H9 (cell line): ENCODE data around the gene OR4D2. TPM values are rescaled to one million over a fixed set of nuclear protein-coding genes. Genes with fewer than 3 reads are reported as not detected.

Experiments used
- DNase-seq: peaks from one replicate; pipeline ENCODE4 v3.0.0-alpha.2; 2017
- H2AFZ ChIP-seq: one replicate; pipeline ENCODE4 v1.6.1; 2013; ENCODE audit warnings: mild to moderate bottlenecking, low read length, control low read depth, moderate library complexity
- H2AK5ac ChIP-seq: 2 replicates; pipeline ENCODE4 v1.6.1; 2013; ENCODE audit warnings: low read length, control low read depth, mixed read lengths; ENCODE audit not compliant: insufficient read length
- H2BK120ac ChIP-seq: one replicate; pipeline ENCODE4 v1.6.1; 2013; ENCODE audit warnings: low read depth, mild to moderate bottlenecking, low read length, control low read depth, inconsistent platforms; ENCODE audit not compliant: poor library complexity, severe bottlenecking
- H2BK12ac ChIP-seq: 2 replicates; pipeline ENCODE4 v1.6.1; 2013; ENCODE audit warnings: low read length, control low read depth, mixed read lengths, low read depth; ENCODE audit not compliant: insufficient read length
- H2BK15ac ChIP-seq: 2 replicates; pipeline ENCODE4 v1.6.1; 2013; ENCODE audit warnings: low read depth, low read length, control low read depth
- H2BK20ac ChIP-seq: one replicate; pipeline ENCODE4 v1.6.1; 2013; ENCODE audit warnings: low read depth, mild to moderate bottlenecking, low read length, control low read depth, inconsistent platforms; ENCODE audit not compliant: poor library complexity, severe bottlenecking
- H2BK5ac ChIP-seq: 2 replicates; pipeline ENCODE4 v1.6.1; 2013; ENCODE audit warnings: low read length, control low read depth, mixed read lengths; ENCODE audit not compliant: insufficient read length
- H3K14ac ChIP-seq: 2 replicates; pipeline ENCODE4 v1.6.1; 2013; ENCODE audit warnings: low read length, control low read depth; ENCODE audit not compliant: insufficient read depth
- H3K18ac ChIP-seq: 2 replicates; pipeline ENCODE4 v1.6.1; 2013; ENCODE audit warnings: low read depth, mild to moderate bottlenecking, mixed read lengths, low read length, control low read depth; ENCODE audit not compliant: insufficient read length
- H3K23ac ChIP-seq: 2 replicates; pipeline ENCODE4 v1.6.1; 2013; ENCODE audit warnings: low read length, control low read depth, mixed read lengths, low read depth; ENCODE audit not compliant: insufficient read length
- H3K23me2 ChIP-seq: 2 replicates; pipeline ENCODE4 v1.6.1; 2013; ENCODE audit warnings: low read depth, mild to moderate bottlenecking, mixed read lengths, low read length, control low read depth; ENCODE audit not compliant: insufficient read length, poor library complexity, severe bottlenecking
- H3K27ac ChIP-seq: 2 replicates; pipeline ENCODE4 v1.5.1; 2013; ENCODE audit warnings: low read length, control low read depth, mixed read lengths, low read depth; ENCODE audit not compliant: insufficient read length
- H3K27me3 ChIP-seq: 2 replicates; pipeline ENCODE4 v1.6.1; 2013; ENCODE audit warnings: low read length, control low read depth, inconsistent platforms; ENCODE audit not compliant: insufficient read depth
- H3K4ac ChIP-seq: 2 replicates; pipeline ENCODE4 v1.6.1; 2013; ENCODE audit warnings: low read depth, mild to moderate bottlenecking, control low read depth, inconsistent platforms, low read length, moderate library complexity
- H3K4me1 ChIP-seq: 2 replicates; pipeline ENCODE4 v1.6.1; 2013; ENCODE audit warnings: low read length, control low read depth, inconsistent platforms; ENCODE audit not compliant: insufficient read depth
- H3K4me2 ChIP-seq: 2 replicates; pipeline ENCODE4 v1.6.1; 2013; ENCODE audit warnings: low read length, control low read depth, mixed read lengths; ENCODE audit not compliant: insufficient read length, insufficient read depth
- H3K56ac ChIP-seq: 2 replicates; pipeline ENCODE4 v1.6.1; 2013; ENCODE audit warnings: low read depth, mild to moderate bottlenecking, mixed read lengths, low read length, control low read depth; ENCODE audit not compliant: insufficient read length
- H3K79me1 ChIP-seq: 2 replicates; pipeline ENCODE4 v1.6.1; 2013; ENCODE audit warnings: low read depth, mild to moderate bottlenecking, moderate library complexity, low read length, control low read depth, inconsistent platforms; ENCODE audit not compliant: insufficient read depth, poor library complexity, severe bottlenecking
- H3K79me2 ChIP-seq: 2 replicates; pipeline ENCODE4 v1.6.1; 2013; ENCODE audit warnings: low read length, control low read depth, inconsistent platforms; ENCODE audit not compliant: insufficient read depth
- H3K9ac ChIP-seq: 2 replicates; pipeline ENCODE4 v1.6.1; 2013; ENCODE audit warnings: low read length, control low read depth, mixed read lengths; ENCODE audit not compliant: insufficient read length; ENCODE audit errors: extremely low read depth
- H3K9me3 ChIP-seq: one replicate; pipeline ENCODE4 v1.6.1; 2013; ENCODE audit warnings: low read depth, low read length, inconsistent platforms; ENCODE audit not compliant: control insufficient read depth
- H3T11ph ChIP-seq: one replicate; pipeline ENCODE4 v1.6.1; 2013; ENCODE audit warnings: mild to moderate bottlenecking, low read length, control low read depth, inconsistent platforms
- H4K20me1 ChIP-seq: one replicate; pipeline ENCODE4 v1.6.1; 2013; ENCODE audit not compliant: control insufficient read depth, insufficient read length, insufficient read depth
- H4K5ac ChIP-seq: 2 replicates; pipeline ENCODE4 v1.6.1; 2013; ENCODE audit warnings: low read depth, mild to moderate bottlenecking, mixed read lengths, low read length, control low read depth; ENCODE audit not compliant: insufficient read length
- H4K8ac ChIP-seq: replicated peaks from 2 replicates; pipeline ENCODE4 v1.6.1; 2013; ENCODE audit warnings: low read length, control low read depth, mixed read lengths, low read depth; ENCODE audit not compliant: insufficient read length
- H4K91ac ChIP-seq: 2 replicates; pipeline ENCODE4 v1.6.1; 2013; ENCODE audit warnings: low read depth, mild to moderate bottlenecking, moderate library complexity, mixed read lengths, low read length, control low read depth; ENCODE audit not compliant: insufficient read length
- H3K27ac Mint-ChIP-seq, 3 experiments: 2 replicates in 2 of 3; 3 replicates in 1 of 3; pipeline ENCODE4 v1.8.0; 2020 to 2021; ENCODE audit warnings: mixed read lengths in 3 of 3, mild to moderate bottlenecking in 1 of 3, moderate library complexity in 1 of 3
- H3K27me3 Mint-ChIP-seq: 2 replicates; pipeline ENCODE4 v1.8.0; 2021; ENCODE audit warnings: low read depth, mild to moderate bottlenecking, moderate library complexity, mixed read lengths
- H3K36me3 Mint-ChIP-seq, 3 experiments: 2 replicates in 2 of 3; 3 replicates in 1 of 3; pipeline ENCODE4 v1.8.0; 2020 to 2021; ENCODE audit warnings: low read depth in 3 of 3, mixed read lengths in 3 of 3; ENCODE audit not compliant: insufficient read depth in 1 of 3
- H3K4me1 Mint-ChIP-seq, 2 experiments: 2 replicates each; pipeline ENCODE4 v1.8.0; 2020; ENCODE audit warnings: mixed read lengths in 2 of 2
- H3K4me3 Mint-ChIP-seq, 2 experiments: 2 replicates in 1 of 2; 3 replicates in 1 of 2; pipeline ENCODE4 v1.8.0; 2020 to 2021; ENCODE audit warnings: mild to moderate bottlenecking in 2 of 2, mixed read lengths in 2 of 2, moderate library complexity in 1 of 2
- H3K9me3 Mint-ChIP-seq, 2 experiments: 2 replicates in 1 of 2; 3 replicates in 1 of 2; pipeline ENCODE4 v1.8.0; 2020; ENCODE audit warnings: mild to moderate bottlenecking in 2 of 2, mixed read lengths in 2 of 2, moderate library complexity in 1 of 2
- WGBS: extraction: QIAGEN DNeasy Blood & Tissue Kit; methylation state at CpG from one replicate; pipeline ENCODE4 v1.1.7; 2013; ENCODE audit warnings: missing lambda C conversion rate, low lambda C conversion rate, mixed read lengths; ENCODE audit not compliant: insufficient read length; ENCODE audit errors: extremely low coverage; 5-methylcytosine and 5-hydroxymethylcytosine counted together
- total RNA-seq: library from RNA; stranded (reverse); gene quantifications from 2 replicates; pipeline ENCODE4 v1.2.1, GENCODE V29; 2021
- TF ChIP-seq, protein P1 (sequence below): fragments of 200-600 bp; sonication (generic); conservative IDR thresholded peaks from 3 replicates; pipeline ENCODE4 v1.8.0; 2021; ENCODE audit warnings: antibody characterized with exemption, mild to moderate bottlenecking

OR4D2 gene
- total RNA-seq, 1 experiment from 2014 or later: not detected

GRCh38 chr17:58161566-58161965, 5.2 kb upstream of the OR4D2 start:
- TF ChIP-seq, protein P1, sequence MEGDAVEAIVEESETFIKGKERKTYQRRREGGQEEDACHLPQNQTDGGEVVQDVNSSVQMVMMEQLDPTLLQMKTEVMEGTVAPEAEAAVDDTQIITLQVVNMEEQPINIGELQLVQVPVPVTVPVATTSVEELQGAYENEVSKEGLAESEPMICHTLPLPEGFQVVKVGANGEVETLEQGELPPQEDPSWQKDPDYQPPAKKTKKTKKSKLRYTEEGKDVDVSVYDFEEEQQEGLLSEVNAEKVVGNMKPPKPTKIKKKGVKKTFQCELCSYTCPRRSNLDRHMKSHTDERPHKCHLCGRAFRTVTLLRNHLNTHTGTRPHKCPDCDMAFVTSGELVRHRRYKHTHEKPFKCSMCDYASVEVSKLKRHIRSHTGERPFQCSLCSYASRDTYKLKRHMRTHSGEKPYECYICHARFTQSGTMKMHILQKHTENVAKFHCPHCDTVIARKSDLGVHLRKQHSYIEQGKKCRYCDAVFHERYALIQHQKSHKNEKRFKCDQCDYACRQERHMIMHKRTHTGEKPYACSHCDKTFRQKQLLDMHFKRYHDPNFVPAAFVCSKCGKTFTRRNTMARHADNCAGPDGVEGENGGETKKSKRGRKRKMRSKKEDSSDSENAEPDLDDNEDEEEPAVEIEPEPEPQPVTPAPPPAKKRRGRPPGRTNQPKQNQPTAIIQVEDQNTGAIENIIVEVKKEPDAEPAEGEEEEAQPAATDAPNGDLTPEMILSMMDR: no peak
- Mint-ChIP-seq H3K4me1 (peaks cover 6 to 7% of the 10 kb centered on the region in 2 experiments), H3K9me3 (no peaks in the 10 kb centered on the region), H3K4me3 (no peak overlapping the region), H3K36me3 (no peaks in the 10 kb centered on the region; a peak in 1 of 7 replicates), H3K27me3 (peaks cover 73% of the 10 kb centered on the region), H3K27ac (no peak overlapping the region)
- Histone ChIP-seq H2AFZ (no peak overlapping the region), H3K79me2 (no peaks in the 10 kb centered on the region), H3K14ac (no peak overlapping the region), H2AK5ac (no peak overlapping the region), H4K5ac (no peak overlapping the region), H2BK120ac (no peak overlapping the region), H2BK12ac (no peak overlapping the region), H3K9ac (no peak overlapping the region), H3K23me2 (peaks cover 10% of the 10 kb centered on the region), H4K20me1 (no peaks in the 10 kb centered on the region), H3T11ph (no peak overlapping the region), H3K4ac (no peak overlapping the region), H4K8ac (no peak overlapping the region), H3K27me3 (no peaks in the 10 kb centered on the region), H2BK20ac (no peak overlapping the region), H3K9me3 (no peaks in the 10 kb centered on the region), H3K4me2 (no peak overlapping the region), H3K79me1 (no peaks in the 10 kb centered on the region), H2BK15ac (no peak overlapping the region), H3K18ac (no peak overlapping the region), H3K56ac (no peak overlapping the region), H3K23ac (no peak overlapping the region), H2BK5ac (no peak overlapping the region), H3K4me1 (no peaks in the 10 kb centered on the region; the same call in 1 of the 2 replicates), H3K27ac (no peak overlapping the region), H4K91ac (no peak overlapping the region)
- DNase-seq: no peak
- WGBS: no CpG with 5 or more reads among the region's 3 CpGs
